ENCODE measurements around the gene SUMO4.

DNA sequence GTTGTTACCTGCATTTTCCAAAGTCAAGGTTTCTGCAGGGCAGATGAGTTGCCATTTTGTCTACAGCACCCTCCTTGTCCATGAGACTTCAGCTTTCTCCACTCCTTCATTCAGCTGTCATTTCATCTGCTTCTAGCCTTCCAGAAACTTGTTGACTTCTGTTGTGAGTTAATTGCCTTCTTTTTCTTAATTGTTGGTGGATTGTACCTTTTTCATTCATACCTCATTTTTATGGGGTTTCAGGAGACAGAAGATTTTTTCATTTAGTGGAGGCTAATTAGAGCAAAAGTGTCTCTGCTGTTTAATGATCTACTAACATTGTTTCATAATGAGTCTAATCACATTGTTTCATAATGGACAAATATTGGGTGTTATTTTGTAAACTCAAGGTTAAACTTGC lies 7.5 kb upstream of the SUMO4 start:
- no peak for TF ChIP-seq POLR2AphosphoS5 (IDR thresholded peaks at IDR 0.05; ENCODE audit: low read length)
- no peak for TF ChIP-seq MXI1 (IDR thresholded peaks at IDR 0.05; ENCODE audit: low read depth, low read length)
- TF ChIP-seq, protein P1, sequence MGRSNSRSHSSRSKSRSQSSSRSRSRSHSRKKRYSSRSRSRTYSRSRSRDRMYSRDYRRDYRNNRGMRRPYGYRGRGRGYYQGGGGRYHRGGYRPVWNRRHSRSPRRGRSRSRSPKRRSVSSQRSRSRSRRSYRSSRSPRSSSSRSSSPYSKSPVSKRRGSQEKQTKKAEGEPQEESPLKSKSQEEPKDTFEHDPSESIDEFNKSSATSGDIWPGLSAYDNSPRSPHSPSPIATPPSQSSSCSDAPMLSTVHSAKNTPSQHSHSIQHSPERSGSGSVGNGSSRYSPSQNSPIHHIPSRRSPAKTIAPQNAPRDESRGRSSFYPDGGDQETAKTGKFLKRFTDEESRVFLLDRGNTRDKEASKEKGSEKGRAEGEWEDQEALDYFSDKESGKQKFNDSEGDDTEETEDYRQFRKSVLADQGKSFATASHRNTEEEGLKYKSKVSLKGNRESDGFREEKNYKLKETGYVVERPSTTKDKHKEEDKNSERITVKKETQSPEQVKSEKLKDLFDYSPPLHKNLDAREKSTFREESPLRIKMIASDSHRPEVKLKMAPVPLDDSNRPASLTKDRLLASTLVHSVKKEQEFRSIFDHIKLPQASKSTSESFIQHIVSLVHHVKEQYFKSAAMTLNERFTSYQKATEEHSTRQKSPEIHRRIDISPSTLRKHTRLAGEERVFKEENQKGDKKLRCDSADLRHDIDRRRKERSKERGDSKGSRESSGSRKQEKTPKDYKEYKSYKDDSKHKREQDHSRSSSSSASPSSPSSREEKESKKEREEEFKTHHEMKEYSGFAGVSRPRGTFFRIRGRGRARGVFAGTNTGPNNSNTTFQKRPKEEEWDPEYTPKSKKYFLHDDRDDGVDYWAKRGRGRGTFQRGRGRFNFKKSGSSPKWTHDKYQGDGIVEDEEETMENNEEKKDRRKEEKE (IDR thresholded peaks at IDR 0.05), result no peak
- TF ChIP-seq NFYB (IDR thresholded peaks at IDR 0.05; ENCODE audit: insufficient read depth, low read depth, low read length), result no peak
- TF ChIP-seq, protein P2, sequence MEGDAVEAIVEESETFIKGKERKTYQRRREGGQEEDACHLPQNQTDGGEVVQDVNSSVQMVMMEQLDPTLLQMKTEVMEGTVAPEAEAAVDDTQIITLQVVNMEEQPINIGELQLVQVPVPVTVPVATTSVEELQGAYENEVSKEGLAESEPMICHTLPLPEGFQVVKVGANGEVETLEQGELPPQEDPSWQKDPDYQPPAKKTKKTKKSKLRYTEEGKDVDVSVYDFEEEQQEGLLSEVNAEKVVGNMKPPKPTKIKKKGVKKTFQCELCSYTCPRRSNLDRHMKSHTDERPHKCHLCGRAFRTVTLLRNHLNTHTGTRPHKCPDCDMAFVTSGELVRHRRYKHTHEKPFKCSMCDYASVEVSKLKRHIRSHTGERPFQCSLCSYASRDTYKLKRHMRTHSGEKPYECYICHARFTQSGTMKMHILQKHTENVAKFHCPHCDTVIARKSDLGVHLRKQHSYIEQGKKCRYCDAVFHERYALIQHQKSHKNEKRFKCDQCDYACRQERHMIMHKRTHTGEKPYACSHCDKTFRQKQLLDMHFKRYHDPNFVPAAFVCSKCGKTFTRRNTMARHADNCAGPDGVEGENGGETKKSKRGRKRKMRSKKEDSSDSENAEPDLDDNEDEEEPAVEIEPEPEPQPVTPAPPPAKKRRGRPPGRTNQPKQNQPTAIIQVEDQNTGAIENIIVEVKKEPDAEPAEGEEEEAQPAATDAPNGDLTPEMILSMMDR (IDR thresholded peaks at IDR 0.05 in 2 of 3, conservative IDR thresholded peaks at IDR 0.05 in 1 of 3; ENCODE audit: control insufficient read depth in 2 of 3, extremely low read depth in 1 of 3, insufficient read depth in 1 of 3, low read depth in 3 of 3, low read length in 3 of 3), result no peak
- TF ChIP-seq ESRRA (IDR thresholded peaks at IDR 0.05; ENCODE audit: low read length), result no peak
- TF ChIP-seq, protein P3, sequence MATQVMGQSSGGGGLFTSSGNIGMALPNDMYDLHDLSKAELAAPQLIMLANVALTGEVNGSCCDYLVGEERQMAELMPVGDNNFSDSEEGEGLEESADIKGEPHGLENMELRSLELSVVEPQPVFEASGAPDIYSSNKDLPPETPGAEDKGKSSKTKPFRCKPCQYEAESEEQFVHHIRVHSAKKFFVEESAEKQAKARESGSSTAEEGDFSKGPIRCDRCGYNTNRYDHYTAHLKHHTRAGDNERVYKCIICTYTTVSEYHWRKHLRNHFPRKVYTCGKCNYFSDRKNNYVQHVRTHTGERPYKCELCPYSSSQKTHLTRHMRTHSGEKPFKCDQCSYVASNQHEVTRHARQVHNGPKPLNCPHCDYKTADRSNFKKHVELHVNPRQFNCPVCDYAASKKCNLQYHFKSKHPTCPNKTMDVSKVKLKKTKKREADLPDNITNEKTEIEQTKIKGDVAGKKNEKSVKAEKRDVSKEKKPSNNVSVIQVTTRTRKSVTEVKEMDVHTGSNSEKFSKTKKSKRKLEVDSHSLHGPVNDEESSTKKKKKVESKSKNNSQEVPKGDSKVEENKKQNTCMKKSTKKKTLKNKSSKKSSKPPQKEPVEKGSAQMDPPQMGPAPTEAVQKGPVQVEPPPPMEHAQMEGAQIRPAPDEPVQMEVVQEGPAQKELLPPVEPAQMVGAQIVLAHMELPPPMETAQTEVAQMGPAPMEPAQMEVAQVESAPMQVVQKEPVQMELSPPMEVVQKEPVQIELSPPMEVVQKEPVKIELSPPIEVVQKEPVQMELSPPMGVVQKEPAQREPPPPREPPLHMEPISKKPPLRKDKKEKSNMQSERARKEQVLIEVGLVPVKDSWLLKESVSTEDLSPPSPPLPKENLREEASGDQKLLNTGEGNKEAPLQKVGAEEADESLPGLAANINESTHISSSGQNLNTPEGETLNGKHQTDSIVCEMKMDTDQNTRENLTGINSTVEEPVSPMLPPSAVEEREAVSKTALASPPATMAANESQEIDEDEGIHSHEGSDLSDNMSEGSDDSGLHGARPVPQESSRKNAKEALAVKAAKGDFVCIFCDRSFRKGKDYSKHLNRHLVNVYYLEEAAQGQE (IDR thresholded peaks at IDR 0.05; ENCODE audit: low read depth, low read length), result no peak
- TF ChIP-seq ATF7 (IDR thresholded peaks at IDR 0.05; ENCODE audit: low read depth), result peak; percentile 81
- TF ChIP-seq FOXM1 (IDR thresholded peaks at IDR 0.05; ENCODE audit: low read depth, low read length), result no peak
- TF ChIP-seq EZH2 (IDR thresholded peaks at IDR 0.05; ENCODE audit: borderline replicate concordance, control insufficient read depth, low read depth, low read length), result no peak
- no peak for TF ChIP-seq SIN3A (IDR thresholded peaks at IDR 0.05; ENCODE audit: low read depth, low read length)
- no peak for TF ChIP-seq RAD21 (IDR thresholded peaks at IDR 0.05; ENCODE audit: insufficient read depth, low read depth, low read length)
